DOHH2 (cell line): ENCODE data around the gene MIPOL1.
"Not testable (repeated sequence)": the region's sequence is repeated elsewhere in the genome, so short reads cannot be mapped to it uniquely, and the experiment has no call there.

Experiments used
- H3F3A ChIP-seq: fragments of 200-600 bp; sonication (generic), shearing (Covaris generic); 2 replicates; pipeline ENCODE4 v1.6.0; 2016; ENCODE audit warnings: antibody characterized with exemption, mild to moderate bottlenecking; ENCODE audit not compliant: control insufficient read depth, insufficient read depth
- H3K27ac ChIP-seq: fragments of 200-600 bp; sonication (generic); 2 replicates; pipeline ENCODE4 v1.5.1; 2014; ENCODE audit warnings: low read depth, mild to moderate bottlenecking, low read length, moderate library complexity
- H3K27me3 ChIP-seq: fragments of 200-600 bp; sonication (generic); 2 replicates; pipeline ENCODE4 v1.6.1; 2014; ENCODE audit warnings: mild to moderate bottlenecking, low read length, mixed read lengths; ENCODE audit not compliant: control insufficient read depth
- H3K36me3 ChIP-seq: fragments of 200-600 bp; sonication (generic); 2 replicates; pipeline ENCODE4 v1.6.1; 2014; ENCODE audit warnings: mild to moderate bottlenecking, low read length, moderate library complexity, mixed read lengths; ENCODE audit not compliant: control insufficient read depth
- H3K4me1 ChIP-seq: fragments of 200-600 bp; sonication (generic); 2 replicates; pipeline ENCODE4 v1.6.1; 2014; ENCODE audit warnings: mild to moderate bottlenecking, low read length, mixed read lengths; ENCODE audit not compliant: control insufficient read depth
- H3K4me2 ChIP-seq: fragments of 200-600 bp; sonication (generic); 2 replicates; pipeline ENCODE4 v1.6.0; 2014; ENCODE audit warnings: mild to moderate bottlenecking, low read length, moderate library complexity
- H3K4me3 ChIP-seq: fragments of 200-600 bp; sonication (generic); 2 replicates; pipeline ENCODE4 v1.5.1; 2014; ENCODE audit warnings: mild to moderate bottlenecking, low read length, mixed read lengths
- H3K79me2 ChIP-seq: fragments of 200-600 bp; sonication (generic); 2 replicates; pipeline ENCODE4 v1.6.1; 2014; ENCODE audit warnings: mild to moderate bottlenecking, low read length, mixed read lengths; ENCODE audit not compliant: control insufficient read depth
- H3K9me2 ChIP-seq: fragments of 200-600 bp; sonication (generic); replicated peaks from 2 replicates; pipeline ENCODE4 v1.6.1; 2014; ENCODE audit warnings: mild to moderate bottlenecking, low read length, mixed read lengths; ENCODE audit not compliant: control insufficient read depth
- H3K9me3 ChIP-seq: fragments of 200-600 bp; sonication (generic); 2 replicates; pipeline ENCODE4 v1.6.1; 2014; ENCODE audit warnings: antibody characterized with exemption, low read length, mixed read lengths; ENCODE audit not compliant: control insufficient read depth, insufficient read depth
- H4K20me1 ChIP-seq: fragments of 200-600 bp; sonication (generic); 2 replicates; pipeline ENCODE4 v1.6.0; 2014; ENCODE audit warnings: low read depth, mild to moderate bottlenecking, antibody characterized with exemption, low read length, moderate library complexity; ENCODE audit not compliant: control insufficient read depth, insufficient read depth
- CTCF ChIP-seq: fragments of 200-600 bp; sonication (generic); IDR thresholded peaks from one replicate; pipeline ENCODE4 v1.5.1; 2014; ENCODE audit warnings: antibody characterized with exemption, mild to moderate bottlenecking, low read depth, low read length; ENCODE audit not compliant: poor library complexity, severe bottlenecking
- EZH2phosphoT487 ChIP-seq: fragments of 200-600 bp; sonication (generic); IDR thresholded peaks from 2 replicates; pipeline ENCODE4 v1.6.1; 2017; ENCODE audit warnings: borderline replicate concordance, mild to moderate bottlenecking, antibody characterized with exemption, low read length, moderate library complexity, mixed read lengths

MIPOL1 gene

GRCh38 chr14:37285220-37285619 lies 87.5 kb downstream of the MIPOL1 start:
- TF ChIP-seq EZH2phosphoT487 = no peak
- no peak for TF ChIP-seq CTCF
- no peak overlapping the region for H3K27ac ChIP-seq
- H3K4me2 ChIP-seq = no peak overlapping the region
- no peaks in the 10 kb centered on the region for H4K20me1 ChIP-seq
- H3K79me2 ChIP-seq = no peaks in the 10 kb centered on the region
- H3K9me2 ChIP-seq = no peaks in the 10 kb centered on the region
- H3K9me3 ChIP-seq = no peaks in the 10 kb centered on the region
- H3K27me3 ChIP-seq = no peaks in the 10 kb centered on the region
- no peak overlapping the region for H3K4me3 ChIP-seq
- H3K4me1 ChIP-seq = no peaks in the 10 kb centered on the region
- H3K36me3 ChIP-seq = no peaks in the 10 kb centered on the region
- H3F3A ChIP-seq = no peaks in the 10 kb centered on the region

GRCh38 chr14:37289688-37290087 lies 92.0 kb downstream of the MIPOL1 start:
- no peaks in the 10 kb centered on the region for H3K27me3 ChIP-seq
- TF ChIP-seq CTCF (no peak), EZH2phosphoT487 (no peak)
- H3K4me1 ChIP-seq = no peaks in the 10 kb centered on the region

GRCh38 chr14:37295262-37295661 lies 97.5 kb downstream of the MIPOL1 start:
- H3K9me2 ChIP-seq, H3K36me3 ChIP-seq, H3K27me3 ChIP-seq, H3K9me3 ChIP-seq, H3F3A ChIP-seq, H3K4me1 ChIP-seq, H3K4me2 ChIP-seq, H3K4me3 ChIP-seq, H4K20me1 ChIP-seq, H3K27ac ChIP-seq, H3K79me2 ChIP-seq: not testable (repeated sequence)

More at GRCh38 chr14:37289688-37290087, 92.0 kb downstream of the MIPOL1 start:
- Histone ChIP-seq H3K36me3 (no peaks in the 10 kb centered on the region), H3K4me2 (no peak overlapping the region), H3K4me3 (no peak overlapping the region), H3K27ac (no peak overlapping the region), H3F3A (no peaks in the 10 kb centered on the region), H3K9me2 (no peaks in the 10 kb centered on the region), H3K9me3 (no peaks in the 10 kb centered on the region), H3K79me2 (no peaks in the 10 kb centered on the region), H4K20me1 (no peaks in the 10 kb centered on the region)

- no peak overlapping the region for H3K4me3 ChIP-seq
- H3K79me2 ChIP-seq = no peaks in the 10 kb centered on the region
- no peak for TF ChIP-seq CTCF
- no peak for TF ChIP-seq EZH2phosphoT487
- no peaks in the 10 kb centered on the region for H3K9me2 ChIP-seq
- H3K4me1 ChIP-seq = no peaks in the 10 kb centered on the region
- H3K27me3 ChIP-seq = no peaks in the 10 kb centered on the region
- no peak overlapping the region for H3K27ac ChIP-seq
- H3F3A ChIP-seq = no peaks in the 10 kb centered on the region
- no peaks in the 10 kb centered on the region for H3K36me3 ChIP-seq
- no peaks in the 10 kb centered on the region; the same call in 1 of the 2 replicates for H3K9me3 ChIP-seq
- H4K20me1 ChIP-seq = no peaks in the 10 kb centered on the region
- H3K4me2 ChIP-seq = no peak overlapping the region
These were observed 113.5 kb downstream of the MIPOL1 start for GRCh38 chr14:37311252-37311651.
